ENCODE measurements around the gene GLIPR1L2. TPM values are rescaled to one million over a fixed set of nuclear protein-coding genes. Genes with fewer than 3 reads are reported as not detected.
A peak's percentile ranks its signal among the peaks of the same experiment; 100 is the strongest.
"Not testable (repeated sequence)": the region's sequence is repeated elsewhere in the genome, so short reads cannot be mapped to it uniquely, and the experiment has no call there.

Gene GLIPR1L2
- 0.72 and 1.1 TPM in 2 replicates for total RNA-seq (ENCODE audit: low replicate concordance)

DNA sequence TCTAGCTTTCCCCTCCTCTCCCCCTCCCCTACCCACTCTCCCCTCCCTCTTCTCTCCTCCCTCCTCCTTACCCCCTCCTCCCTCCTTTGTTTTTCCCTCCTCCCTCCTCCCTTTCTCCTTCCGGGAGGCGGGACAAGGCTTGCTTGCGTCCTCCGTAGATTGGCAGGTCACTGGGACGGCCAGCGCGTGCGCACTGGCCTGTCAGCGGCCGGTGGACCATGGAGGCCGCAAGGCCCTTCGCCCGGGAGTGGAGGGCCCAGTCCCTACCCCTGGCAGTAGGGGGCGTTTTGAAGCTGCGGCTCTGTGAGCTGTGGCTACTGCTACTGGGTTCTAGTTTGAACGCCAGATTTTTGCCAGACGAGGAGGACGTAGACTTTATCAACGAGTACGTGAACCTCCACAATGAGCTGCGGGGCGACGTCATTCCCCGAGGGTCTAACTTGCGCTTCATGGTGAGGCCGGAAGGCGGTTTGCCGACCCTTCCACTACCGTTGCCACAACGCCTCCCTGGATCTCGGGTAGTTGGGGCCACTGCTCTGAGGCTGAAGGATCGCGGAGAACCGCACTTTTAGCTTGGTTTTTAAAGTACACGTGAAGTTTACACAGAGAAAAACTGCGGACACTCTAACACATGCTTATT lies at the start of gene GLIPR1L2:
GLIPR1L2 (plus strand) TSS at position 191 of the 640 bp plus-strand sequence; CDS start at position 219, 28 bp downstream.
- TF ChIP-seq, protein P1, sequence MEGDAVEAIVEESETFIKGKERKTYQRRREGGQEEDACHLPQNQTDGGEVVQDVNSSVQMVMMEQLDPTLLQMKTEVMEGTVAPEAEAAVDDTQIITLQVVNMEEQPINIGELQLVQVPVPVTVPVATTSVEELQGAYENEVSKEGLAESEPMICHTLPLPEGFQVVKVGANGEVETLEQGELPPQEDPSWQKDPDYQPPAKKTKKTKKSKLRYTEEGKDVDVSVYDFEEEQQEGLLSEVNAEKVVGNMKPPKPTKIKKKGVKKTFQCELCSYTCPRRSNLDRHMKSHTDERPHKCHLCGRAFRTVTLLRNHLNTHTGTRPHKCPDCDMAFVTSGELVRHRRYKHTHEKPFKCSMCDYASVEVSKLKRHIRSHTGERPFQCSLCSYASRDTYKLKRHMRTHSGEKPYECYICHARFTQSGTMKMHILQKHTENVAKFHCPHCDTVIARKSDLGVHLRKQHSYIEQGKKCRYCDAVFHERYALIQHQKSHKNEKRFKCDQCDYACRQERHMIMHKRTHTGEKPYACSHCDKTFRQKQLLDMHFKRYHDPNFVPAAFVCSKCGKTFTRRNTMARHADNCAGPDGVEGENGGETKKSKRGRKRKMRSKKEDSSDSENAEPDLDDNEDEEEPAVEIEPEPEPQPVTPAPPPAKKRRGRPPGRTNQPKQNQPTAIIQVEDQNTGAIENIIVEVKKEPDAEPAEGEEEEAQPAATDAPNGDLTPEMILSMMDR (IDR thresholded peaks at IDR 0.05; ENCODE audit: insufficient read depth, low read length): peak; percentile 92
- H3K4me3 ChIP-seq (ENCODE audit: low read depth, low read length): peak within 1 kb of the TSS; percentile 69
- peak; percentile 98 for DNase-seq (ENCODE audit: low read depth)

DNA sequence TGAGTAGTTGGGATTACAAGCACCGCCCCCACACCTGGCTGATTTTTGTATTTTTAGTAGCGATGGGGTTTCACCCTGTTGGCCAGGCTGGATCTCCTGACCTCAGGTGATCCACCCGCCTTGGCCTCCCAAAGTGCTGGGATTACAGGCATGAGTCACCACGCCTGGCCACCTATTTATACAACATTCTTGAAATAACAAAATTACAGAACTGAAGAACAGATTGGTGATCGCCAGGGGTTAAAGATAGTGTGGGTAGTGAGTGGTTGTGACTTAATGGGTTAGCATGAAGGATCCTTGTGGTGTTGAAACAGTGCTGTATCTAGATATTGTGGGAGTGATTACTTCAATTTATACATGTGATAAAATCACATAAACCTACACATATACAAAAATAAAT lies 49.0 kb upstream of the GLIPR1L2 start:
- TF ChIP-seq, protein P1 (IDR thresholded peaks at IDR 0.05; ENCODE audit: insufficient read depth, low read length): no peak
- no peak for DNase-seq (ENCODE audit: low read depth)
- no peak overlapping the region for H3K4me3 ChIP-seq (ENCODE audit: low read depth, low read length)

DNA sequence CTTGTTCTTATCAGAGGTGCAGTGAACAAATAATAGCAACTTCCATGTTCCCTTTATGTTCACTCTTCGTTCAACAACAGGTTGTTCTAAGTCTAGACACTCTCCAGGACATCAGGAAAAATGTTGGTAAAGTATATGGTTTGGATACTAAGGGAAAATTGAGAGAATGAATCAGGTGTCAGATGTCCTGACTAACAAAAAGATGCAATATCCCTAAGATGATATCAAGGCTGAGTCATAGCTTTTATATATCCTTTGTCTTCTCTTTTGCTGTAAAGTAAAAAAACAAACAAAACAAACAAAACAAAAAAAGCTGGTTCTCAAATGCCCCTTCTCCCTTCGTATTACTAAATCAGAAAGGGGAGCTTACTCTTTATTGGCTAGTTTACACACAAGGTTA lies 45.4 kb upstream of the GLIPR1L2 start:
- TF ChIP-seq, protein P1 (IDR thresholded peaks at IDR 0.05; ENCODE audit: insufficient read depth, low read length): no peak
- no peak for DNase-seq (ENCODE audit: low read depth)
- H3K4me3 ChIP-seq (ENCODE audit: low read depth, low read length): no peak overlapping the region

DNA sequence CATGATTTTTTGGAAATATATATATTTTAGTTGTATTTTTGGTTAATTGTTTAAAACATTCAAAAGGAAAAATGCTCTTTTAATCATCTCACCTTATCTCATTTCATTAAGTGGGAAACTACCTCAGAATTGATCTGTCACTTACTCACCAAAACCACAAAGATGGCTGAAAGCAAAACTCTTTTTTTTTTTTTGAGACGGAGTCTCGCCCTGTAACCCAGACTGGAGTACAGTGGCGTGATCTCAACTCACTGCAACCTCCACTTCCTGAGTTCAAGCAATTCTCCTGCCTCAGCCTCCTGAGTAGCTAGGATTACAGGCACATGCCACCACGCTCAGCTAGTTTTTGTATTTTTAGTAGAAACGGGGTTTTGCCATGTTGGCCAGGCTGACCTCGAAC lies 44.7 kb upstream of the GLIPR1L2 start:
- DNase-seq (ENCODE audit: low read depth); H3K4me3 ChIP-seq (ENCODE audit: low read depth, low read length): not testable (repeated sequence)

DNA sequence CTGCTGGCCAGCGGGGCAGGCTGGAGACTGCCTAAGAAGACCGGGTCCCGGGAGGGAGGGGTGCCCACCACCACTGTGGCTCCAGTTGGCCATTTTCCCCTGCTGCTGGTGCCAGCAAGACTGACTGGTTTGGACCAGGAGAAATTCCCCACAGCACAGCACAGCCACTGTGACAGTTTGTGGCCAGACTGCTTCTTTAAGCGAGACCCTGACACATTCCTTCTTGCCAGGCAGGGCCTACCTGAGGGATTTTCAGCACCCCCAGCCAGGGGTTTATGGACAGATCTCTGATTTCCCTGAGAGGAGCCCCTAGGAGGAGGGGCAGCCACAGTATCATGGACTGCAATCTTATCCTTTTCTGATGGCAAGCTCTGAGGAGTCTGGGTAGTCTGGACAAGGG lies 40.9 kb upstream of the GLIPR1L2 start:
- H3K4me3 ChIP-seq (ENCODE audit: low read depth, low read length): no peak overlapping the region
- no peak for DNase-seq (ENCODE audit: low read depth)
- TF ChIP-seq, protein P1 (IDR thresholded peaks at IDR 0.05; ENCODE audit: insufficient read depth, low read length): no peak

DNA sequence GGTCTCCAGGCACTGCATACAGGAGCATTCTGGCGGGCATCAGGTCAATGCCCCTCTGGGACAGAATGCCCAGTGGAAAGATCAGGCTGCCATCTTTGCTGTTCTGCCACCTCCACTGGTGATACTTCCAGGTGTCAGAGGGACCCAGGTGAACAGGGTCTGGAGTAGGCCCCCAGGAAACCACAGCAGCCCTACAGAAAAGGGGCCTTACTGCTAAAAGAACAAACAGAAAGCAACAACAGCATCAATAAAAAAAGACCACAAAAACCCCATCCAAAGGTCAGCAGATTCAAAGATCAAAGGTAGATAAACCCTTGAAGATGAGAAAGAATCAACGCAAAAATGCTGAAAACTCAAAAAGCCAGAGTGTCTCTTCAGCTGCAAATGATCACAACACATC lies 40.5 kb upstream of the GLIPR1L2 start:
- TF ChIP-seq, protein P1 (IDR thresholded peaks at IDR 0.05; ENCODE audit: insufficient read depth, low read length): no peak
- no peak for DNase-seq (ENCODE audit: low read depth)
- H3K4me3 ChIP-seq (ENCODE audit: low read depth, low read length): no peak overlapping the region

DNA sequence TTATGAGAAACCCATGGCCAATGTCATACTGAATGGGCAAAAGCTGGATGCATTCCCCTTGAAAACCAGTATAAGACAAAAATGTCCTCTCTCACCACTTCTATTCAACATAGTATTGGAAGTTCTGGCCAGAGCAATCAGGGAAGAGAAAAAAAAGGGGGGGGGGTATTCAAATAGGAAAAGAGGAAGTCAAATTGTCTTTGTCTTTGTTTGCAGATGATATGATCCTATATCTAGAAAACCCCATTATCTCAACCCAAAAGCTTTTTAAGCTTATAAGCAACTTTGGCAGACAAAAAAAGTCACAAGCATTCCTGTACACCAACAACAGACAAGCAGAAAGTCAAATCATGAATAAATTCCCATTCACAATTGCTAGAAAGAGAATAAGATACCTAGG lies 36.9 kb upstream of the GLIPR1L2 start:
- no peak for DNase-seq (ENCODE audit: low read depth)
- H3K4me3 ChIP-seq (ENCODE audit: low read depth, low read length): no peak overlapping the region
- TF ChIP-seq, protein P1 (IDR thresholded peaks at IDR 0.05; ENCODE audit: insufficient read depth, low read length): no peak
